HepG2 (cell line): ENCODE measurements around the gene ZBTB7B. TPM values are rescaled to one million over a fixed set of nuclear protein-coding genes. Genes with fewer than 3 reads are reported as not detected.
"Not testable (repeated sequence)": the region's sequence is repeated elsewhere in the genome, so short reads cannot be mapped to it uniquely, and the experiment has no call there.

ENCODE experiments used
- ATAC-seq: fragments of 200-7000 bp; cut with Tn5 transposase; 3 replicates; pipeline ENCODE4 v1.9.1; 2020; ENCODE audit warnings: mild to moderate bottlenecking, moderate library complexity
- BruUV-seq: library from RNA; stranded (reverse); fragments of 400-500 nt; replicated peaks from 2 replicates; lab custom pipeline; 2021; lab: Mats Ljungman, UMichigan
- CTCF ChIA-PET: fragments of 300-600 bp; formaldehyde crosslinking; extraction: SDS; loops from one replicate; lab custom pipeline; 2021; ENCODE audit warnings: low total read pairs, inconsistent platforms, low intra/inter-chr PET ratio; lab: Yijun Ruan, JAX
- POLR2A ChIA-PET: fragments of 350-600 bp; sonication (Branson Sonifier 250); formaldehyde crosslinking; loops from one replicate; lab custom pipeline; 2020; ENCODE audit warnings: antibody characterized with exemption, inconsistent platforms; lab: Yijun Ruan, JAX
- DNase-seq: peaks from one replicate; pipeline ENCODE4 v3.0.0-alpha.2; 2015; ENCODE audit warnings: low spot score
- FAIRE-seq: peaks from 3 replicates; lab custom pipeline; 2011; peaks lifted over from hg19 to GRCh38; lab: Jason Lieb, UNC
- H2AFZ ChIP-seq: one replicate; pipeline ENCODE4 v1.6.1; 2011; ENCODE audit warnings: low read length, inconsistent platforms
- H3K27ac ChIP-seq: fragments of 300-600 bp; 3 replicates; pipeline ENCODE4 v1.8.0; 2011; ENCODE audit warnings: mixed run types, mild to moderate bottlenecking, mixed read lengths, low read length, inconsistent platforms; ENCODE audit not compliant: insufficient read depth; ENCODE audit errors: extremely low read length
- H3K27me3 ChIP-seq, 2 experiments: fragments of 200-600 bp in 1 of 2; 2 replicates in 1 of 2; 3 replicates in 1 of 2; pipeline versions ENCODE4 v1.6.0 to v1.8.0; 2011; ENCODE audit warnings: low read length in 2 of 2, mild to moderate bottlenecking in 2 of 2, moderate library complexity in 2 of 2, inconsistent platforms in 1 of 2; ENCODE audit not compliant: insufficient read depth in 2 of 2, control insufficient read depth in 1 of 2
- H3K36me3 ChIP-seq, 2 experiments: fragments of 200-600 bp in 1 of 2; replicated peaks in 1 of 2; 2 replicates in 1 of 2; 3 replicates in 1 of 2; pipeline versions ENCODE4 v1.5.1 to v1.8.0; 2011; ENCODE audit warnings: low read length in 2 of 2, inconsistent platforms in 1 of 2; ENCODE audit not compliant: insufficient read depth in 2 of 2, control insufficient read depth in 1 of 2
- H3K4me1 ChIP-seq: 2 replicates; pipeline ENCODE4 v1.5.1; 2012; ENCODE audit warnings: low read length, inconsistent platforms; ENCODE audit not compliant: insufficient read depth
- H3K4me2 ChIP-seq: 2 replicates; pipeline ENCODE4 v1.6.0; 2011; ENCODE audit warnings: low read depth, low read length, inconsistent platforms
- H3K4me3 ChIP-seq, 3 experiments: fragments of 200-600 bp in 1 of 3; sonication (generic), shearing (Covaris generic) in 1 of 3; replicated peaks in 1 of 3; 2 replicates each; pipeline ENCODE4 v1.5.1; 2011 to 2016; ENCODE audit warnings: low read length in 3 of 3, inconsistent platforms in 2 of 3, low read depth in 2 of 3, mild to moderate bottlenecking in 2 of 3, control low read depth in 1 of 3, mixed read lengths in 1 of 3; ENCODE audit not compliant: insufficient read depth in 1 of 3
- H3K79me2 ChIP-seq: one replicate; pipeline ENCODE4 v1.6.1; 2011; ENCODE audit warnings: low read length, inconsistent platforms; ENCODE audit not compliant: insufficient read depth
- H3K9ac ChIP-seq: 2 replicates; pipeline ENCODE4 v1.6.0; 2011; ENCODE audit warnings: mild to moderate bottlenecking, low read depth, low read length, inconsistent platforms; ENCODE audit not compliant: insufficient read depth
- H3K9me3 ChIP-seq: 2 replicates; pipeline ENCODE4 v1.5.1; 2012; ENCODE audit warnings: mild to moderate bottlenecking, low read length
- H4K20me1 ChIP-seq: 2 replicates; pipeline ENCODE4 v1.6.0; 2011; ENCODE audit warnings: inconsistent platforms, mild to moderate bottlenecking, low read length, moderate library complexity; ENCODE audit not compliant: insufficient read depth
- AKNA ChIP-seq: sonication (generic); formaldehyde crosslinking; IDR thresholded peaks from 2 replicates; pipeline ENCODE4 v1.4.0; 2020; ENCODE audit warnings: missing genetic modification reagents, borderline replicate concordance
- EP300 ChIP-seq, 3 experiments: sonication (generic) in 1 of 3; formaldehyde crosslinking in 1 of 3; IDR thresholded peaks; 2 replicates each; pipeline versions ENCODE4 v1.5.1 to v1.6.1; 2011 to 2020; ENCODE audit warnings: low read depth in 2 of 3, low read length in 2 of 3, borderline replicate concordance in 1 of 3, improper control_type of control experiment in 1 of 3, mild to moderate bottlenecking in 1 of 3, missing genetic modification reagents in 1 of 3, moderate library complexity in 1 of 3
- SRSF9 ChIP-seq: fragments of 200-400 bp; formaldehyde crosslinking; IDR thresholded peaks from 2 replicates; pipeline ENCODE4 v1.6.1; 2018; ENCODE audit warnings: borderline replicate concordance, mild to moderate bottlenecking, low read depth, low read length; ENCODE audit not compliant: insufficient read depth, poor library complexity, severe bottlenecking
- ZHX1 ChIP-seq: sonication (generic); formaldehyde crosslinking; IDR thresholded peaks from 2 replicates; pipeline ENCODE4 v1.8.1; 2022; ENCODE audit warnings: low read depth, mild to moderate bottlenecking, missing genetic modification reagents
- ZNF10 ChIP-seq: sonication (generic); formaldehyde crosslinking; IDR thresholded peaks from 2 replicates; pipeline ENCODE4 v1.4.0; 2020; ENCODE audit warnings: mild to moderate bottlenecking, low read depth, missing genetic modification reagents, borderline replicate concordance
- ZNF3 ChIP-seq: IDR thresholded peaks from 2 replicates; pipeline ENCODE4 v1.7.0; 2017; ENCODE audit warnings: inconsistent platforms
- ZNF414 ChIP-seq: sonication (generic); formaldehyde crosslinking; IDR thresholded peaks from 2 replicates; pipeline ENCODE4 v1.5.0; 2020; ENCODE audit warnings: missing genetic modification reagents
- ZNF660 ChIP-seq: sonication (generic); formaldehyde crosslinking; IDR thresholded peaks from 2 replicates; pipeline ENCODE4 v1.5.1; 2020; ENCODE audit warnings: mild to moderate bottlenecking, low read depth, missing genetic modification reagents, borderline replicate concordance
- WGBS: methylation state at CpG from one replicate; pipeline ENCODE4 v1.1.6; 2017; ENCODE audit warnings: low lambda C conversion rate; 5-methylcytosine and 5-hydroxymethylcytosine counted together
- in situ Hi-C: cut with HindIII; loops from 2 replicates; pipeline ENCODE4 v1.10.0; 2017; ENCODE audit warnings: low pct_unique_long_range_greater_than_20kb; ENCODE audit not compliant: extremely low pct_ligation_motif_present
- intact Hi-C: fragments of 100-400 bp; cut with micrococcal nuclease; formaldehyde crosslinking; loops from one replicate; pipeline ENCODE4 v1.10.0; 2022; ENCODE audit not compliant: unreplicated experiment
- polyA plus RNA-seq, 8 experiments: library from polyadenylated mRNA; depleted of rRNA in 3 of 8; stranded (reverse) in 7 of 8; unstranded in 1 of 8; fragments of >200 nt; fragmentation: Illumina TruSeq in 4 of 8; extraction: Trizol in 4 of 8; gene quantifications; 2 replicates each; pipeline versions ENCODE4 v1.2.1 to v1.2.3, GENCODE V29; 2011 to 2016; ENCODE audit warnings: low read depth in 4 of 8, missing spikeins in 1 of 8, mixed read lengths in 1 of 8; ENCODE audit not compliant: insufficient read depth in 1 of 8
- total RNA-seq, 5 experiments: library from RNA; depleted of rRNA; stranded (reverse); fragments of >200 nt; fragmentation: Illumina TruSeq; extraction: Trizol; gene quantifications; 2 replicates each; pipeline ENCODE4 v1.2.3, GENCODE V29; 2016; ENCODE audit warnings: low read depth in 1 of 5

ZBTB7B gene
- total and polyA plus RNA-seq, 2 of the 13 experiments (the other 11 are each of a cell fraction or from before 2014, with no cell fraction given): 15.5 to 17.5 TPM

GRCh38 chr1:154977762-154978161 lies 24.8 kb upstream of the ZBTB7B start:
- H2AFZ ChIP-seq, CTCF ChIA-PET, DNase-seq, FAIRE-seq, H3K9ac ChIP-seq, H4K20me1 ChIP-seq, ATAC-seq, H3K9me3 ChIP-seq, H3K4me2 ChIP-seq, H3K4me3 ChIP-seq, BruUV-seq, H3K27ac ChIP-seq, in situ Hi-C loops, H3K27me3 ChIP-seq, intact Hi-C loops: not testable (repeated sequence)
- Histone ChIP-seq H3K4me1 (peaks cover 33% of the 10 kb centered on the region), H3K36me3 (peaks cover 2 to 18% of the 10 kb centered on the region in 2 experiments), H3K79me2 (peaks cover 48% of the 10 kb centered on the region)
- POLR2A ChIA-PET: interaction anchor here (1.4 kb wide), 1 partner anchor 40 kb away, joined by 3 read pairs; no protein-coding TSS in a partner anchor
- 85% methylated on average over 3 of the region's 3 CpGs for WGBS

GRCh38 chr1:154978360-154978759 lies 24.2 kb upstream of the ZBTB7B start:
- 97% methylated on average over 3 of the region's 3 CpGs for WGBS
- Histone ChIP-seq H3K36me3 (peaks cover 2 to 18% of the 10 kb centered on the region in 2 experiments), H3K9ac (no peak overlapping the region), H3K27ac (no peak overlapping the region), H2AFZ (no peak overlapping the region), H3K4me2 (no peak overlapping the region), H3K9me3 (no peaks in the 10 kb centered on the region), H3K4me3 (no peak overlapping the region), H3K4me1 (peaks cover 29% of the 10 kb centered on the region), H4K20me1 (no peaks in the 10 kb centered on the region), H3K79me2 (peaks cover 50% of the 10 kb centered on the region), H3K27me3 (no peaks in the 10 kb centered on the region; a peak in 1 of 5 replicates)
- BruUV-seq: no TSS peak
- in situ Hi-C loops: no loop called here
- DNase-seq (no peak), FAIRE-seq (no peak), ATAC-seq (no peak)
- CTCF ChIA-PET: no interaction called here
- POLR2A ChIA-PET: no interaction called here
- intact Hi-C loops: no loop called here
- no peak for TF ChIP-seq ZNF10
- TF ChIP-seq AKNA: no peak
- no peak for TF ChIP-seq ZNF660 (CRISPR knock-in tag)
- TF ChIP-seq EP300 (IDR thresholded peaks at IDR 0.05; ENCODE audit: low read depth in 2 of 2, low read length in 2 of 2): no peak
- no peak for TF ChIP-seq EP300 (CRISPR knock-in tag; IDR thresholded peaks at IDR 0.05; ENCODE audit: borderline replicate concordance)
- TF ChIP-seq ZNF414 (CRISPR knock-in tag): no peak
- no peak for TF ChIP-seq ZHX1 (CRISPR knock-in tag)
- no peak for TF ChIP-seq SRSF9
- no peak for TF ChIP-seq ZNF3
